Putamen (tissue), 1 donor: Measurements from ENCODE around the gene MCC.

ENCODE experiments used
- DNase-seq: peaks from one replicate; pipeline ENCODE4 v3.0.0-alpha.2; 2016; ENCODE audit warnings: low spot score

Gene MCC

DNA sequence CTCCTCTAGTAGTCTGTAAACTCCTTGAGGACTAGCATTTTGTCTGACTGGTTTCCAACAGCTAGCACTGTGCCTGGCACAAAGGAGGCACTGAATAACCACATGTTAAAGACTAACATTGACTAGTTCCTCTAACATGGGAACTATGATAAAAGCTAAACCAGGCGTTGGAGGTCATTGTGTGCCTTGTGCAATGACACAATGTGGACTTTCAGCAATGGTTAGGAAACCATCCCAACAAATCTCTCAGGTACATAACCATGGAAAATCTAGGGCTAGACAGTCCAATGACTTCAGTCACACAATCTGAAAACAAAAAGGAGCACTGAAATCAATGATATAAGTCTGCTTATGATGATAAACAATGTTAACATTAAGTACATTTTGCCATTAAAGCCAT is 311.0 kb downstream of the MCC start:
- no peak for DNase-seq

DNA sequence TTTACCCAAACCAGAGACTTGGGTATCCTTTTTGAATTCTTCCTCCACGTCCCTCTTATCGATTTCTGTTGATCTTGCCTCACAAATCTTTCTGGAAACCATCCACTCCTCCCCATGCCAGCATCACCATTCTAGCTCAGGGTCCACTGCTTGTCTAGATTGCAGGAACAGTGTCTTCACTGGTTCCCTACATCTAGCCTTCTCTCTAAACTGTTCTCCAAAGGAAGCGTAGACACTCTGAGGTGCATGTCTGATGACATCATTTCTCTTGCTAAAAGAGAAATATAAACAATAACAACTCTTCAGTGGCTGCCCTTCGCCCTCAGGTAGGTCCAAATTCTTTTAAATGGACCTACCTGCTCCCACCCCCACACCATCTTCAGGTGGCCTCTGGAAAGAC is 311.5 kb downstream of the MCC start:
- DNase-seq: no peak

DNA sequence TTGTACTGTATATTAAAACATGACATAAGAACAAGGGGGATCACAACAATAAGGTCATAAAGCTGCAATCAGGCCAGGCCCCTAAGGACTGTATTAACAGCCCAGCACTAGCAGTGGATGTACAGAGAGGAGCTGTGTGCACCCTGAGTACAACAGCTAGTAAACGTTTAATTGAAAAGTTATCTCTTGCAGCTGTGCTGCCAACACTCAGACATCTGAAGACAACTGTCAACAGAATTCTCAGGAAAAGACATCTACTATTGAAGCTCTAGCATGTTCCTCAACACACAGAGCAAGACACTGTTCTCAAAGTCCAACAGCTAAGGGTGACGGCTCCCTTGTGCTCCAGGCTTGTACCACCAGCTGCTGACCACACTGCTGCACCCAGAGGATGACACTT is 312.1 kb downstream of the MCC start:
- no peak for DNase-seq

DNA sequence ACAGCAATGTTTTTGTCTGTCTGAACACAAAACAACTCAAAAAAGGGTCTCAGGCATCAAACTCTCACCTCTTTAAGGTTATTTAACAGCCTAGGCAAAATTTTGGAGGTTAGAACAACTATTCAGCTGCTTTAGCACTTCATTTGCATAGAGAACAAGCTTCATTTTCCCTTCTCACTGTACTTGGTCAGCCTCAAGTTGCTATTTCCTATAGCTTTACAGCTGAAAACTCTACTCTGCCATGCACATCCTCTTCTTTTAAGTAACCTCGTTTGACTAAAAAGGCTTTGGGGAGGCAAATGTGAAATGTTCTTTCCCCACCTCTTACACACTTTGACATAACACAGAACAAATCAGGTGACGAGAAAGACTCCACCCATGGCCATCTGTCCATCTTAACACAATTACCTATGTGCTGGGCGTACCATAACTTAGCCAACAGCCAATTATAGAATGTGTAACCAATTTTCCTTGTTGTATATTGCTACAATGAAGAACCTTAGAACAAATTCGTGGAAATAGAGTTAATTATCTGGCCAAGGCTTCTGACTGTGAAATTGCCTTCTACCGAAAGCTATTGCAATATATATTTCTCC is 315.9 kb downstream of the MCC start:
- DNase-seq: no peak

DNA sequence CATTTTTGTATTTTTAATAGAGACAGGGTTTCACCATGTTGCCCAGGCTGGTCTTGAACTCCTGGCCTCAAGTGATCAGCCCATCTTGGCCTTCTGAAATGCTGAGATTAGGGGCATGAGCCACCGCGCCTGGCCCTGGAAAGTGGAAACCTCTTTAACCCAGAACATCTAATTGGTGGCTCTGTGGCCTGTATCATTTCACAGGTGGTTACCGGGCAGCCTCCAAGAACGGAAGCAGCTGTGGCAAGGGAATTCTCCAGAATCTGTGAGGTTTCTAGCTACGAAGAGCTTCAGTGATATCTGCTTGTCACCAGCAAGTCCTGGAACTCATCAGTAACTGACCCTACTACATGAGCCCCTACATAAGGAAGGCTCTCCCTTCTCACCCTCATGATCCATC is 316.7 kb downstream of the MCC start:
- DNase-seq: no peak

DNA sequence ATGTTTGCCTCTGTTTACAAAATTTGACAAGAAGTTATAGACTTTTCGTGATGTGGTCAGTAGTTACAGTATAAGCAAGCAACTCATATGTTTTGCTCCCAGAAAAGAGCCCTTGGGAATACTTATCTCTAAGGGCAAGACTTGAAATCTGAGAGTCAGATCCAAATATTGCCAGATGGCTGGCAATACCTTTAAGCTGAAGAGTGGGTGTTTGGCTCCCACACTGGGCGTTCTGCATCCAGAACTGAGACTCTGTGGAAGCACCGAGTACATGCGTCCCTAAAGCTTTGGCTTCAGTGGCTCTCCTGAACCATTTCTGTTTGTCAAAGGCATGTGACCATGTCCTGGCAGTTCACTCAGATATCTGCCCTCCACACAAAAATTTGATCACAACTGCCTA is 317.5 kb downstream of the MCC start:
- DNase-seq: no peak

DNA sequence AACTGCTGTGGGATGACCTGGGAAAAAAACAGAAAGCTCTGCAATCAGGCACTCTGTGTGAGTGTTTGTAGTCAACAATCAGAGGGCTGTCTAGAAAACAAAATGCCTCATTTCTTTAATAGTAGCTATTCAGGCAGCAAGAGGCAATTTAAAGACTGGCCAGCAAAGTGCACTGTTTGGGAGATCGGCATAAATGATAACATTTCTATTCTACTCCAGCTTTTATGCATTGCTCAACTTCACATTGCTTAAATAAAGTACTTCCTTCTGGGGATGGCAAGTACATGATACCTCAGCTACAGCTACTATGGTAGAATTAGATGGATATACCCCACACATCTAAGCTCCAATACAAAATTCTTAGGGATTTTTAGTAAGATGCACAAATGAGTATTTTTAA is 318.5 kb downstream of the MCC start:
- no peak for DNase-seq

DNA sequence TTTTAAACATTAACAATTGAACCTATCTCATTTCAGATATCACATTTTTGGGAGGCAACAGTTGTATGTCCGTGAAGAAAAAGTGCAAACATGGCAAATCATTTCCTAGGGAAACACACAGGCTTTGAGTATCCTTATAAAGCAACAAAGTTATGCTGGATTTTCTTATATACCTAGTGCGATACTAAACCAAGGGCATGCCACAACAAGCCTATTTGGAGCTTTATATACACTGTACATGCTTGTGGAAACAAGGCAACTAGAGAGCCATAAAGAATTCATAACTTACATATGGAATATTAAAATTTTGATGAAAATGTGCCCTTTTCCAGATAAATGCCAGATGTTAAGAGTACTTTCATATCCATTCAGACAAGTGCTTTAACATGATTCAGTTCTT is 320.3 kb downstream of the MCC start:
- no peak for DNase-seq

DNA sequence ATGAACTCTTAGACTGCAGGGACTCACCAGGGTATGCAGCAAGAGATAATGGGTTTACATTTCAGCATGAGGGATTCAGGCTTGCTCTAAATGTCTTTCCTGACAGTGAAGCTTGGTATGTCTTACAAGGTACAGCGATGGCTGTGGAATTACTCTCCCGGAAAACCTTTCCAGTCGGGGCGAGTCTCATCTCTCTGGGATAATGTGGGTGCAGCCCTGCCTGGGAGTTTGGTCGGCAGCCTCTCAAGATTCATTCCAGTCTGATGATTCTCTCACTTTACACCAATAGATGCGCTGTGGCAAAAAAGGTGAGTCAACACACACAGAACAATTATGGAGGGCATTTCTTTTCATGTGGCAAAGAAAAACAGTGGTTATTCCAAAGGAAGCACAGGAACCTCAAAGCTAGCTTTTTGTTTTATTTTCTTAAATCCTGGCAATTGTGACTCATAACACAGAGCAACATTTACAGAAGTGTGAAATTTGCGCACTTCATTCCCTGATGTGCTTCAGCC is 321.3 kb downstream of the MCC start:
- DNase-seq: no peak

DNA sequence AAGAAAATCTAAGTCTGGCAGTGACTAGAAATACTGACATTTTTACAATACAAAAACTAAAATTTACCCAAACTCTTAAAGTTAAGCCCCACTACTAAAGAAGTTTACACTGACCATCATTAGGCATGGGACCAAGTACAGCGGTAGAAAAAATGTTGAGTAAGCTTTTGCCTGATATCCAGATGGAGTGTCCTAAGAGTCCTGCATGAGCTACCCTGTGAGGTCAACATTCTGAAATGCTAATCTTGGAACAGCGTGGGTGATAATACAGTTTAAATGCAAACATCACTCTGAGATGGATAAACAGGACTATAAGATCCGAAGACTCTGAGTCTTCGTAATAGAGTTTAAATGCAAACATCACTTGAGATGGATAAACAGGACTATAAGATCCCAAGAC is 322.0 kb downstream of the MCC start:
- DNase-seq: no peak

DNA sequence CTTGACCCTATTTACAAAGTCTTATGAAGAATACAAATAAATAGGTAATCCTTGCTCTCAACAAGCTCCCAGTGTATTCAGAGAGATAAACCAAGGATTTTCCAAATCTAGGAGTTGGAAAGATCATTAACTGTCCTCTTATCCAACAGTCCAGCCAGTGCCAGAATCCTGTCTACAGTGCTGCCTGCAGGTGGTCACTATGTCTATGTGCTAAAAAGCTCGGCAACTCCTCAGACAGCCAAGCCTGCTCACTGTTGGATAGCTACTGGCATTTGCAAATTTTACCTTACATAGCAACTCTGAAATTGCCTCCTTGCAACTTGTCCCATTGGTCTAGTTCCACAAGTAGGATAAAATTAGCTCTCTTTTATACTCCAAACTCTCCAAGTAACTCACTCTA is 324.2 kb downstream of the MCC start:
- DNase-seq: no peak

DNA sequence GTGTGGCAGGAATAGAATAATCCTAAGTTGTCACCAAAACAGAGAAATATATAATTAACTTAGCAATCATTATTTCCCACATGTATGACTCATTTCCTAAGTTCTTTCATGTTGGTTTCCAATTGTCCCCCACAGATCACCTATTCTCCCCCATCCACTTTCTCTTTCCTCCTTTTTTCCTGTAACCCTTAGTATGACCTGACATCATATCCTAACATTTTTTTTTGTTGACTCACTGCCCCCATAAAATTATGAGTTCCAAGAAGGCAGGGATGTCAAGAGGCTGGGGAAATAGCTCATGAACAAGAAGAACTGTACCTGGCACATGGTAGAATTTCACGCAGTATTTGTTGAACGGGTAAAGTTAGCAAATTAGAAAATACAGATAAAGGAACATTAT is 324.9 kb downstream of the MCC start:
- no peak for DNase-seq

DNA sequence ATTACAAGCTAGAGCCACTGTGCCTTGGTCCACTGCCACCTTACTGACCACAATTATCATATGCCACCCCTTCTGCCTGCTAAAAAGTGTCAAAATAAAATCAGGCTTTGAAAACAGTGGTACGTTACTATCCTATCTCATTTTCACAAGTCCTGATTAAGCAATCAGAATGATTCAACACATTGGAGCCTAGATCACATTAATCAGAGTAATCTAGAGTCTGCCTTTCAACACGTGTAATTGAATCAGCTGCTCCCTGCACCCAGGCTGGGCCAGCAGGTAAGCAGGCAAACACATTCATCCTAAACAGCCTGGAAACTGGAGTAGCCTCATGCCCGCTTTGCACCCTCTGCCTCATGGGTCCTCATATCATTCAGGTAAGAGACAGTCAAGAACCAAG is 325.5 kb downstream of the MCC start:
- DNase-seq: no peak

DNA sequence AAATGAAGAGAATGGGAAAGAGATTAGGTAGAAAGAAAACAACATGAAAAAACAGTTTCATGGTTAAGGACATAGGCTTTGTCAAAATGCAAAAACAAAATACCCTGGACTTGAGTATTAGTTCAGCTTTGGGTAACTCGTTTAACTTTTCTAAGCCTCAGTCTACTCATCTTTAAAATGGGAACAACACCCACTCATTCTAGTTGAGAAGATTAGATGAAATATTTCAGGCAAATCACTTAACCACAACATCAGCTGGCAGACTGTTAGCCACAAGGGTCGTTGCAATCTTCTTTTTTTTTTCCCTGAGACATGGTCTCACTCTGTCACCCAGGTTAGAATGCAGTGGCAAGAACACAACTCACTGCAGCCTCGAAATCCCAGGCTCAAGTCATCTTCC is 326.0 kb downstream of the MCC start:
- no peak for DNase-seq

DNA sequence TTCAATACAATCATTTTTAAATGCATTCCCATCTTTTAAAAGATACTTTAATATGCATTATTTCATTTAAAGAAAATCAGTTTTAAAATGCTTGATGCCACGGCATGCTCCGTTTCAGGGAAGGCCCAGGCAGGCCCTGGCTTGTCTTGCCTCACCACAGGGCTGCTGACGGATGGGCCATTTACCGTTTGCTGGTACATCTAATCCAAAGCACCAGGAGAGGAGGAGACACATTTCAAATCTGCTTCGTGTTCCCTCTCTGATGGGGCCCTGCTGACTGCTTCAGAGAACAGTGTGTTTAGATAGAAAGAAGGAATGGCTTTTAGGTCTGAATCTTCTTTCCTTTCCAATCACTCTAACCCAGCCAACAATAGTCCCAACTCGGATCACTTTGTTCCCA is 326.4 kb downstream of the MCC start:
- no peak for DNase-seq

DNA sequence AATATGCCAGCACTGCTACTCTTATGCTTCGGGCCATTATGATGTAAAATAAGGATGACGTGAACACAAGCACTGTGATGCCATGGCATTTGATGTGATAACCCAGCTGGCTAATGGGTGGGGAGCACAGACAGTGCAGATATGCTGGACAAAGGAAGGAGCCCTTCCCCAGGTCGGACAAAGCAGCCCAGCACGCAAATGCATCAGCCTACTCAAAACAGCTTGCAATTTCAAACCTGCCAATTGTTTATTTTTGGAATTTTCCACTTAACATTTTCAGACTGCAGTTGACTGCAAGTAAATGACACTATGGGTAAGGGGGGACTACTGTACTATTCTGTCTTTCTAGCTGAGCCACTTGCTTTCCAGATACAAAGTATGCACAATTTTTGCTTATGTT is 330.4 kb downstream of the MCC start:
- DNase-seq: no peak

DNA sequence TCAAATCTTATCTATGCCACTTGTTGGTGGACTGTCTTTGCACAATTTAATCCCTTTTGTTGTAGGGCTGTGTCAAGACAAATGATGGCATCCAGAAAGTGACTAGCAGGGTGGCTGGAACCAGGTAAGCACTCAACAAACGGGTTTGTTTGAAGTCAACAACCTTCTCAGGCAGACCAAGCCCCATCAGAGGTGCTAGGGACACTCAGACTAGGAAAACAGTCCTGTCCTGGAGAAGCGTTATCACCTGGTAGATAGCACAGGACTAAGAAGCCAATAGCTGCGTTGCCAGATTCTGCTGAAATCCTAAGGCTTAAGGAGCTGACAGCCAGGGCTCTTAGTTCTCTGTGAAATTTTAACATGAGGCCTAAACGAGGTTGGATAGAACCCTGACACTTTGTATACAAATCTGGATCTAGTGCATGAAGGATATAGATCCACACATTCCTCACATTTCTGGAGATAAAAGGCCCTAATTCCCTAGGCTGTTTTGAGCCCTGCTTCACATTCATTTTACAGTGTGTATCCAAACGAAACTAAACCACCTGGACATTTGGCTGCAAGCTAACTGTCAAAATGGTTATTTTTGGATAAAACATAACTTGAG is 331.9 kb downstream of the MCC start:
- no peak for DNase-seq

DNA sequence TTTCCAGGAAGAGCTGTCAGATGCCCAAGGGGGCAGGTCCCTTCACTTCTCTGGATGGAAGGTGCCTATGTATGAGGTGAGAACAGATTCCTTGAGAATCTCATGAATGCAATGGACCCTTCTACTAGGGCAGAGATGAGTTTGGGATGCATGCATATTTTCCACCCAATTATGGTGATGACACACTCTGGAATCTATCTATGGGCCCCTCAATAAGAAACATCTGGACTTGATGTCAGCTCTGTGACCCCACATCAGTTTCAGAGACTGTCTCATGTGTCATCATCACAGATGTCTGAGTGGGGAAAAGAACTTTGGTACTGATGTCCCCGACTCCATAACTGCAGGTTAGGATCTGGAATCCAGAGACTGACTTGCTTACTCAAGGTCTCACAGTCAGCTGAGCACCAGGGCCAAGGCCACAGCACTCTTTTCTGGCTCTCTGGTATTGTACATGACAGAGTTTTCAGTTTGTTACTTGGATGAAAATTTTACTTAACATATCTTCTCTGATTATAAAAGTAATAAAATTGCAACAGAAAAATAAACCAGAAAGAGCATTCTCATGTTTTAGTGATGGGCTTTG is 334.6 kb downstream of the MCC start:
- DNase-seq: no peak

DNA sequence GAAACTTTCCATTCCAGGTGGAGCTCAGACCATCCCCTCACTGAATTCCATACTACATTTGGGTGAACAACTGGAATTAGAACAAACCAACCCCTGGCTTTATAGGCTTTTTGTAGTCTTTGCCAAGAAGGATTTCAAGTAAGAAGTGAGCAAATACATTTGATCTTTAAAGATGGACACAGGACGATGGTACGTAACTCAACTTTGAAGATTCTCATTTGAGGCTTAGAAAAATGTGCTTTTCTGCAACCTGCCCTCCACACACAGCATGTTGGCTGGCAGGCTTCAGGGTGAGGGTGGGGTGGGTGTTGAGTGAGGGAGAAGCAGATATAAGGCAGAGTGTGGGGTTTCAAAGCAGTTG is 335.9 kb downstream of the MCC start:
- no peak for DNase-seq

DNA sequence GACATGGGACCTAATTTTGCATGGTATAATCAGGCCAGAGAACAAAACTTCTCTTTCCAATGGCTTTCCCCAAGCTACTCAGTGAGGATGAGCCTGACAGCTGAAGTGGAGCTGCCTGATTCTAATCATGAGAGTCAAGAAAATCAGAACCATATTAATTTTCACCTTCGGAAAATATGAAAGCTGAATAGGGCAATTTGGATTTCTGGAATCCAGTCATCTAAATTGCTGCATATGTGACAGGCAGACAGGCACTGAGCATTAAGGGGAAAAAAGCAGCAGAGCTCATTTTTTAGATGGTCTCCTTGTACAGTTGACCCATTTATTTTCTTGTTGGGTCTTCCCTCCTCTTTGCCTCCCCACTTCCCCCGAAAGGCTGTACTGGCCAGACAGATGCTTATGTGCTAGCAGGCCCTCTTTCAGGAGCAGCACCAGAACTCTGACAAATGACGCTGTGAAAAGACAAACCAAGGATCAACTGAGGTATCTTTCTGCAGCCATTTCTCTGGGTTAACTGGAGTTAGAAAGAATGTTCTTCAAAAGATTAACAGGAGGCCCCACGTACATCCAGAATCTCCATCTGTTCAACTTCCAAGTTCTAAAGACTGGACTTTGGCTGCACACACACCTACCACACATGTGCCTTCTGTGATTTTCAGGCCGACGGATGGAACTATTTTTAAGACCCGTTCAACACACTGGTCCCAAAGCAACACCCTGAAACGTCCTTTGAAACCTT is 336.4 kb downstream of the MCC start:
- DNase-seq: no peak

DNA sequence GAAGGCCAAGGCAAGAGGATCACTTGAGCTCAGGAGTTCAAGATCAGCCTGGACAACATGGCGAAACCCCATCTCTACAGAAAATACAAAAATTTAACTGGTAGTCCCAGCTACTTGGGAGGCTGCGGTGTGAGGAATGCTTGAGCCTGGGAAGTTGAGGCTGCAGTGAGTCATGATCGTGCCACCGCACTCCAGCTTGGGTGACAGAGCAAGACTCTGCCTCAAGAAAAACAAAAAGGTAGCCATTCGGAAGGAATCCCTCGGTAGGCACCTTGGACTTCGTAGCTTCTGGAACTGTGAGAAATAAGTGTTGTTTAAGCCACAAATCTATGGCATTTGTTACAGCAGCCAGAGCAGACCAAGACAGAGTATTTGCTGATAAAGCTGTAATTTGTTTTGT is 337.4 kb downstream of the MCC start:
- DNase-seq: no peak

DNA sequence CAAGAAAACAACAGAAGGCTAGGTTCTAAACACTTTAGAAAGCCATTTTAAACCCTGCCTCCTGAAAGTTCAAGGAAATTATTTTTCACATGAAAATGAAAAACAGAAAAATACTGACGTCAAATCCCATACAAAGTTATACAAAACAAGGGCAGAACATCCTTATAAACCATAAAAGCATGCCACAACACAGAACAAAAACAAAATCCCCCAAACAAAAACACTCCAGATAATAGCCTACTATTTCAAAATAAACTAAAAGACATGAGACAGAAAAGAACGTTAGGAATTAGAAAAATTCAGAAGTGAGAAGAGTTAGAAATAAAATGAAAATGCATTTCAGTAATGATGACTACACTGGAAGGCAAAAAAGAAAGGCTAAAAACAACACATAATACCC is 338.0 kb downstream of the MCC start:
- no peak for DNase-seq

DNA sequence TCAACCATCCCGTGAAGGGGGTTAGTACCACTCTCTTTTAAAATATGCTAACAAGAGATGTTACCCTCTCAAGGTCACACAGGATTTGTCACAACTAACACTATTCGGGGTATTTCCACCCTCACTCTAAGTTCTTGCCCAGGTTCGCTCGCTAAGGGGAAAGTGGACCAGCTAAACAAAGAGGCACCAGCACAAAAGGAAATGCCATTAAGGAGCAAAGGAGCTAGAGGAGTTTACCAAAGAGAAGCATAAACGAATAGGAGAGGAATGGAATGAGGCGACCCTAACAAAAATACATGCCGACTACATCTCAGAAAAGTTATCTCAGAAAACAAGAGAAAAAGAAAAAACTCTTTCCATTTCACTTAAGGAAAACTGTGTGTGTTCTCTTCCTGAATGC is 340.7 kb downstream of the MCC start:
- no peak for DNase-seq
